Fibroblast of pulmonary artery (primary cell): ENCODE measurements around the gene PTGER3.

ENCODE experiments used
- DNase-seq: peaks from one replicate; pipeline ENCODE4 v3.0.0-alpha.2; 2010; ENCODE audit warnings: low read depth
- H3K4me3 ChIP-seq: replicated peaks from 2 replicates; pipeline ENCODE4 v1.5.1; 2011; ENCODE audit warnings: low read depth, mild to moderate bottlenecking, control low read depth, low read length, moderate library complexity
- TF ChIP-seq, protein P1 (sequence below): IDR thresholded peaks from 2 replicates; pipeline ENCODE4 v1.5.1; 2011; ENCODE audit warnings: mild to moderate bottlenecking, control low read depth, low read length, inconsistent platforms; ENCODE audit errors: missing control alignments

Gene PTGER3

DNA sequence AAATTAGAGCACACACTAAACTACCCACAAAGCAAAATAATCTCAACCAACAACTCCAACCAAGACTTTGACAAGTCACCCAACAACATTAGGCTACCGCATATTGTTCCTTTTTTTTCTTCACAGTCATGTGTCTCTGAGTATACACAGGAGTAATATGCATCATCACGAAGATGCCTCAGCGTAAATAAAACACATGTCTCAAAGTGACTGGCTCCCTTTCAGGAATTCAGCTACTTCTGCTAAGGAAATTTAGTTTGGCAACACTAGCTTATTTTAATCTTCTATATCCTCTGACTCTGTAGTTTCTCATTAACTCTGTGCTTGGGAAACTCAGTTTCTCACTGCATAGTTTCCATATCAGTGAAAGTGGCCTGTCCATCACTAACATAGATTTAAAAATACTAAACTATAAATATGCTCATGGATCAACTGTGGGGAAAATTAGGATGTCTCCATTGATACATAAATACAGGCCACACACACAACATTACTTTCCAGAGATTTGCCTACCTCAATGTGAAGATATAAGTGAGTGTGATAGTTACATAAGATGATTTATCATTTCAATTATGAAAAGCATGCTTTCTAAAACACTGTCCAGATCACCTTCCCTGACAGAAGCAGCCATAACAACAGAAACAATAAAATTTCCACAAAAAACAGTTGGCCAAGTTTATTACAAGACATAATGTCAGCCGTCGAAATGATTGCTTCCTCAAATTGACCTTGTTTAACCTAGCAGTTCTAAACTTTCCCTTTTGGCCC lies 113.2 kb downstream of the PTGER3 start:
- H3K4me3 ChIP-seq, result no peak overlapping the region
- TF ChIP-seq, protein P1, sequence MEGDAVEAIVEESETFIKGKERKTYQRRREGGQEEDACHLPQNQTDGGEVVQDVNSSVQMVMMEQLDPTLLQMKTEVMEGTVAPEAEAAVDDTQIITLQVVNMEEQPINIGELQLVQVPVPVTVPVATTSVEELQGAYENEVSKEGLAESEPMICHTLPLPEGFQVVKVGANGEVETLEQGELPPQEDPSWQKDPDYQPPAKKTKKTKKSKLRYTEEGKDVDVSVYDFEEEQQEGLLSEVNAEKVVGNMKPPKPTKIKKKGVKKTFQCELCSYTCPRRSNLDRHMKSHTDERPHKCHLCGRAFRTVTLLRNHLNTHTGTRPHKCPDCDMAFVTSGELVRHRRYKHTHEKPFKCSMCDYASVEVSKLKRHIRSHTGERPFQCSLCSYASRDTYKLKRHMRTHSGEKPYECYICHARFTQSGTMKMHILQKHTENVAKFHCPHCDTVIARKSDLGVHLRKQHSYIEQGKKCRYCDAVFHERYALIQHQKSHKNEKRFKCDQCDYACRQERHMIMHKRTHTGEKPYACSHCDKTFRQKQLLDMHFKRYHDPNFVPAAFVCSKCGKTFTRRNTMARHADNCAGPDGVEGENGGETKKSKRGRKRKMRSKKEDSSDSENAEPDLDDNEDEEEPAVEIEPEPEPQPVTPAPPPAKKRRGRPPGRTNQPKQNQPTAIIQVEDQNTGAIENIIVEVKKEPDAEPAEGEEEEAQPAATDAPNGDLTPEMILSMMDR, result no peak
- DNase-seq, result no peak

DNA sequence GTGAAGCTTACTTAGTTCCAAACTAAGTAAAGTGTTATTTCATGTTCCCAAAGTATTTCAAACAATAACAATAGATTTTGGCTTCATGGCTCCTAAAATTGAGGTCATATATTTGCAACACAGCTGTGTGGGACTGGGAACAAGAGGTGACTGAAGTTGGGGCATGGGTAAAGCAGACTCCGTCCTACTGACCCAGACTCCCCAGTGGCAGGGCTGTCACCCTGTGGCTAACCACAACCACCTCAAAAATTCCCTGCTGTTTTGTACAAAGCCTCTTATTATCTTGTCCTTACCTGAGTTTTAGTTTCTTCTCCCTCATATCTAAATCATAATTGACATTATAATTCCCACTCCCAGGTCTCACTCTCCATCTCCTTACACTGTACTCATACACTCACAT lies 117.6 kb downstream of the PTGER3 start:
- TF ChIP-seq, protein P1, result no peak
- no peak overlapping the region for H3K4me3 ChIP-seq
- no peak for DNase-seq

DNA sequence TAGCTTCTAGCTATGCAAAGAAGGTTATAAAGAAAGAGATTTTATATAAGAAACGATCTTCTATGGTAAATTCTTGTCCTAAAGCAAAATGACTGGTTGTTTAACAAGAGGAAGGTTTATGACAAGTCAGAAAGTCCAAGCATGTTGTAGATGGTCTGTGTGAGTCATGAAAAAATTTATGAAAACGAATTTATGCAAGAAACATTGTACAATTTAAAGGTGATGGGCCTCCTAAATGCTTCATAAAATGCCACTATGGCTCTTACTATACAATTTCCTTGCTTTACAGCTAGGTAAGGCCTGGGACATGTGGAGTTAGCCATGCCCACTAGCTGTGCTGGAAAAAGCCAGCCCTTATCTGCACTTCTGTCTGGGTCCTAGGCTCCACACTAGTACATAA lies 125.4 kb downstream of the PTGER3 start:
- no peak for DNase-seq
- no peak overlapping the region for H3K4me3 ChIP-seq
- TF ChIP-seq, protein P1, result no peak
